ENCODE measurements around the gene UBXN10. TPM values are rescaled to one million over a fixed set of nuclear protein-coding genes. Genes with fewer than 3 reads are reported as not detected.

The UBXN10 gene
- total RNA-seq, 1 donor from 2014 or later, result 1.4 TPM

GRCh38 chr1:20180844-20181207 lies 5.1 kb upstream of the UBXN10 start:
- Histone ChIP-seq H3K27ac (replicated peaks) (no peak overlapping the region), H3K4me1 (peaks cover 6% of the 10 kb centered on the region), H3K9me3 (replicated peaks) (no peaks in the 10 kb centered on the region), H3K36me3 (no peaks in the 10 kb centered on the region), H3K27me3 (ENCODE audit: low read depth) (peaks cover 19% of the 10 kb centered on the region), H3K4me3 (no peak overlapping the region)
- no peak for DNase-seq
- intact Hi-C loops (cut with micrococcal nuclease), result no loop called here
- no peak for TF ChIP-seq CTCF (IDR thresholded peaks at IDR 0.05; ENCODE audit: borderline replicate concordance)

- Histone ChIP-seq H3K4me1 (peaks cover 20% of the 10 kb centered on the region), H3K27ac (replicated peaks) (no peak overlapping the region), H3K27me3 (ENCODE audit: low read depth) (peaks cover 33% of the 10 kb centered on the region), H3K4me3 (no peak overlapping the region), H3K9me3 (replicated peaks) (no peaks in the 10 kb centered on the region), H3K36me3 (no peaks in the 10 kb centered on the region)
- DNase-seq, result no peak
- intact Hi-C loops (cut with micrococcal nuclease), result no loop called here
- TF ChIP-seq CTCF (IDR thresholded peaks at IDR 0.05; ENCODE audit: borderline replicate concordance), result no peak
Observed at GRCh38 chr1:20182415-20182814, 3.5 kb upstream of the UBXN10 start.

GRCh38 chr1:20183035-20183434 lies 2.9 kb upstream of the UBXN10 start:
- TF ChIP-seq CTCF (IDR thresholded peaks at IDR 0.05; ENCODE audit: borderline replicate concordance), result no peak
- intact Hi-C loops (cut with micrococcal nuclease), result no loop called here
- no peak overlapping the region for H3K4me3 ChIP-seq
- peaks cover 26% of the 10 kb centered on the region for H3K4me1 ChIP-seq
- H3K27me3 ChIP-seq (ENCODE audit: low read depth), result peaks cover 40% of the 10 kb centered on the region
- no peaks in the 10 kb centered on the region for H3K36me3 ChIP-seq
- H3K27ac ChIP-seq (replicated peaks), result no peak overlapping the region
- no peaks in the 10 kb centered on the region for H3K9me3 ChIP-seq (replicated peaks)
- no peak for DNase-seq

GRCh38 chr1:20183616-20184271 lies 2.2 kb upstream of the UBXN10 start:
- no peaks in the 10 kb centered on the region for H3K9me3 ChIP-seq (replicated peaks)
- DNase-seq, result no peak
- TF ChIP-seq CTCF (IDR thresholded peaks at IDR 0.05; ENCODE audit: borderline replicate concordance), result no peak
- H3K27ac ChIP-seq (replicated peaks), result no peak overlapping the region
- H3K4me3 ChIP-seq, result no peak overlapping the region
- H3K4me1 ChIP-seq, result peaks cover 31% of the 10 kb centered on the region
- peaks cover 41% of the 10 kb centered on the region for H3K27me3 ChIP-seq (ENCODE audit: low read depth)
- intact Hi-C loops (cut with micrococcal nuclease), result no loop called here
- no peaks in the 10 kb centered on the region for H3K36me3 ChIP-seq

GRCh38 chr1:20184481-20184900 lies 1.4 kb upstream of the UBXN10 start:
- H3K36me3 ChIP-seq, result no peaks in the 10 kb centered on the region
- H3K27me3 ChIP-seq (ENCODE audit: low read depth), result peaks cover 48% of the 10 kb centered on the region
- no peak for TF ChIP-seq CTCF (IDR thresholded peaks at IDR 0.05; ENCODE audit: borderline replicate concordance)
- H3K4me3 ChIP-seq, result no peak overlapping the region
- no peaks in the 10 kb centered on the region for H3K9me3 ChIP-seq (replicated peaks)
- peaks cover 31% of the 10 kb centered on the region for H3K4me1 ChIP-seq
- intact Hi-C loops (cut with micrococcal nuclease), result no loop called here
- no peak for DNase-seq
- no peak overlapping the region for H3K27ac ChIP-seq (replicated peaks)

All from left ventricle myocardium inferior (tissue), 1 donor.